HG02973 (cell line): ENCODE results near the gene CCN2.

ENCODE experiments used
- ATAC-seq: cut with Tn5 transposase; IDR thresholded peaks from one replicate; pipeline ENCODE4 v1.9.1; 2021; ENCODE audit warnings: moderate library complexity; ENCODE audit not compliant: unreplicated experiment

The CCN2 gene

GRCh38 chr6:131950767-131951575 is at the start of gene CCN2:
Gene CCN2 (minus strand): TSS chr6:131951372. CDS start chr6:131951172, 200 bp downstream.
- ATAC-seq: peak; percentile 31

GRCh38 chr6:132000296-132000695 is 49.1 kb upstream of the CCN2 start:
- ATAC-seq: no peak

- ATAC-seq: peak; percentile 45
Observed at GRCh38 chr6:131999545-132000146, 48.5 kb upstream of the CCN2 start.

- ATAC-seq: no peak
Observed at GRCh38 chr6:131998255-131998982, 47.2 kb upstream of the CCN2 start.

- ATAC-seq: no peak
Observed at GRCh38 chr6:131997429-131998153, 46.4 kb upstream of the CCN2 start.

GRCh38 chr6:131995917-131996316 is 44.7 kb upstream of the CCN2 start:
- ATAC-seq: no peak

GRCh38 chr6:131992557-131992956 is 41.4 kb upstream of the CCN2 start:
- ATAC-seq: no peak

GRCh38 chr6:131989036-131989435 is 37.9 kb upstream of the CCN2 start:
- ATAC-seq: no peak

- no peak for ATAC-seq
Observed at GRCh38 chr6:131982740-131983259, 31.6 kb upstream of the CCN2 start.

GRCh38 chr6:131981624-131981978 is 30.4 kb upstream of the CCN2 start:
- ATAC-seq: no peak

- ATAC-seq: no peak
Observed at GRCh38 chr6:131980791-131981623, 29.8 kb upstream of the CCN2 start.

- no peak for ATAC-seq
Observed at GRCh38 chr6:131980338-131980790, 29.2 kb upstream of the CCN2 start.

- ATAC-seq: no peak
Observed at GRCh38 chr6:131979515-131980337, 28.6 kb upstream of the CCN2 start.

GRCh38 chr6:131978522-131978921 is 27.4 kb upstream of the CCN2 start:
- no peak for ATAC-seq

GRCh38 chr6:131976545-131977061 is 25.4 kb upstream of the CCN2 start:
- ATAC-seq: no peak

- ATAC-seq: no peak
Observed at GRCh38 chr6:131972741-131973140, 21.6 kb upstream of the CCN2 start.

- no peak for ATAC-seq
Observed at GRCh38 chr6:131970076-131970859, 19.1 kb upstream of the CCN2 start.

- no peak for ATAC-seq
Observed at GRCh38 chr6:131968656-131969055, 17.5 kb upstream of the CCN2 start.
